H1 (cell line): ENCODE data around the gene ZBTB48. TPM values are rescaled to one million over a fixed set of nuclear protein-coding genes. Genes with fewer than 3 reads are reported as not detected.

ENCODE experiments used
- CTCF ChIA-PET: fragments of 300-600 bp; sonication (Branson Sonifier 250); formaldehyde crosslinking; loops from one replicate; lab custom pipeline; 2021; ENCODE audit not compliant: partially characterized antibody; lab: Charles Lee
- POLR2A ChIA-PET: fragments of 300-600 bp; sonication (Branson Sonifier 250); formaldehyde crosslinking; loops from one replicate; lab custom pipeline; 2021; ENCODE audit warnings: inconsistent platforms; ENCODE audit not compliant: partially characterized antibody; lab: Charles Lee
- DNase-seq, 2 experiments: peaks; one replicate each; pipeline versions ENCODE4 v3.0.0 to v3.0.0-alpha.2; 2010 to 2022; ENCODE audit warnings: low spot score in 2 of 2, low read depth in 1 of 2, mixed read lengths in 1 of 2
- FAIRE-seq: peaks from 2 replicates; lab custom pipeline; 2011; peaks lifted over from hg19 to GRCh38; lab: Jason Lieb, UNC
- H2AFZ ChIP-seq: 2 replicates; pipeline ENCODE4 v1.8.1; 2012; ENCODE audit warnings: low read length, inconsistent platforms
- H2AK5ac ChIP-seq: 2 replicates; pipeline ENCODE4 v1.6.1; 2013; ENCODE audit warnings: low read depth, low read length
- H2BK120ac ChIP-seq: replicated peaks from 2 replicates; pipeline ENCODE3; 2013; ENCODE audit warnings: low read depth, low read length, inconsistent platforms
- H2BK12ac ChIP-seq: 2 replicates; pipeline ENCODE4 v1.6.1; 2013; ENCODE audit warnings: low read depth, low read length
- H2BK15ac ChIP-seq: 2 replicates; pipeline ENCODE4 v1.6.1; 2013; ENCODE audit warnings: low read length
- H2BK20ac ChIP-seq: 2 replicates; pipeline ENCODE4 v1.6.1; 2013; ENCODE audit warnings: low read length
- H2BK5ac ChIP-seq: 2 replicates; pipeline ENCODE4 v1.6.1; 2013; ENCODE audit warnings: low read depth, low read length
- H3K14ac ChIP-seq: 2 replicates; pipeline ENCODE4 v1.6.1; 2013; ENCODE audit warnings: inconsistent platforms; ENCODE audit not compliant: insufficient read length
- H3K18ac ChIP-seq: 2 replicates; pipeline ENCODE4 v1.6.1; 2013; ENCODE audit warnings: low read length; ENCODE audit errors: extremely low read depth
- H3K23ac ChIP-seq: 2 replicates; pipeline ENCODE4 v1.6.1; 2013; ENCODE audit warnings: inconsistent platforms; ENCODE audit not compliant: insufficient read length
- H3K23me2 ChIP-seq: 2 replicates; pipeline ENCODE4 v1.6.1; 2013; ENCODE audit warnings: low read depth, low read length
- H3K27ac ChIP-seq: 2 replicates; pipeline ENCODE4 v1.6.1; 2011; ENCODE audit warnings: low read depth, low read length, inconsistent platforms
- H3K27me3 ChIP-seq, 4 experiments: replicated peaks in 1 of 4; 1 replicate in 1 of 4; 2 replicates in 3 of 4; pipeline versions ENCODE4 v1.6.1 to v1.8.1; 2011 to 2013; ENCODE audit warnings: low read length in 3 of 4, mild to moderate bottlenecking in 3 of 4, inconsistent platforms in 2 of 4, mixed read lengths in 2 of 4, moderate library complexity in 1 of 4; ENCODE audit not compliant: control insufficient read depth in 3 of 4, insufficient read depth in 3 of 4; ENCODE audit errors: extremely low read depth in 1 of 4
- H3K36me3 ChIP-seq, 4 experiments: 2 replicates each; pipeline versions ENCODE4 v1.6.1 to v1.8.1; 2011 to 2013; ENCODE audit warnings: mild to moderate bottlenecking in 4 of 4, low read length in 3 of 4, moderate library complexity in 2 of 4, control low read depth in 1 of 4, inconsistent platforms in 1 of 4; ENCODE audit not compliant: insufficient read depth in 4 of 4, control insufficient read depth in 2 of 4
- H3K4ac ChIP-seq: replicated peaks from 2 replicates; pipeline ENCODE3; 2013; ENCODE audit warnings: low read length, low read depth, mixed read lengths, inconsistent platforms; ENCODE audit not compliant: insufficient read length
- H3K4me1 ChIP-seq, 4 experiments: replicated peaks in 1 of 4; 1 replicate in 1 of 4; 2 replicates in 3 of 4; pipeline versions ENCODE4 v1.6.1 to v1.8.1; 2011 to 2013; ENCODE audit warnings: low read length in 3 of 4, inconsistent platforms in 2 of 4, mixed read lengths in 1 of 4; ENCODE audit not compliant: insufficient read depth in 4 of 4, control insufficient read depth in 3 of 4
- H3K4me2 ChIP-seq, 2 experiments: 2 replicates each; pipeline versions ENCODE4 v1.6.1 to v1.8.1; 2011 to 2013; ENCODE audit warnings: low read depth in 2 of 2, low read length in 2 of 2, control low read depth in 1 of 2, inconsistent platforms in 1 of 2, mild to moderate bottlenecking in 1 of 2; ENCODE audit not compliant: insufficient read depth in 1 of 2
- H3K4me3 ChIP-seq, 4 experiments: fragments of 200-600, 300-600 bp in 1 of 4; sonication (generic), shearing (Covaris generic), sonication (Bioruptor Twin) in 1 of 4; 2 replicates each; pipeline versions ENCODE4 v1.5.1 to v1.8.1; 2011 to 2016; ENCODE audit warnings: low read length in 4 of 4, low read depth in 3 of 4, control low read depth in 2 of 4, inconsistent platforms in 2 of 4, mild to moderate bottlenecking in 2 of 4, mixed read lengths in 1 of 4, moderate library complexity in 1 of 4; ENCODE audit not compliant: insufficient read depth in 2 of 4; ENCODE audit errors: extremely low read depth in 1 of 4
- H3K56ac ChIP-seq: replicated peaks from 2 replicates; pipeline ENCODE3; 2013; ENCODE audit warnings: low read depth, mild to moderate bottlenecking, mixed read lengths, low read length, inconsistent platforms; ENCODE audit not compliant: insufficient read length
- H3K79me1 ChIP-seq: 2 replicates; pipeline ENCODE4 v1.6.1; 2013; ENCODE audit warnings: low read depth, low read length, control low read depth
- H3K79me2 ChIP-seq, 2 experiments: 2 replicates each; pipeline versions ENCODE4 v1.6.1 to v1.8.1; 2012 to 2013; ENCODE audit warnings: low read length in 2 of 2, mild to moderate bottlenecking in 2 of 2, inconsistent platforms in 1 of 2; ENCODE audit not compliant: insufficient read depth in 2 of 2, control insufficient read depth in 1 of 2
- H3K9ac ChIP-seq, 4 experiments: replicated peaks in 1 of 4; 1 replicate in 1 of 4; 2 replicates in 3 of 4; pipeline versions ENCODE4 v1.6.1 to v1.8.1; 2011 to 2013; ENCODE audit warnings: low read depth in 3 of 4, low read length in 3 of 4, control low read depth in 2 of 4, mild to moderate bottlenecking in 2 of 4, moderate library complexity in 2 of 4, inconsistent platforms in 1 of 4; ENCODE audit errors: extremely low read depth in 1 of 4
- H3K9me3 ChIP-seq, 2 experiments: 2 replicates each; pipeline versions ENCODE4 v1.6.1 to v1.8.1; 2012 to 2013; ENCODE audit warnings: mild to moderate bottlenecking in 2 of 2, moderate library complexity in 2 of 2, control low read depth in 1 of 2, inconsistent platforms in 1 of 2, low read depth in 1 of 2, low read length in 1 of 2, mixed read lengths in 1 of 2; ENCODE audit not compliant: insufficient read depth in 2 of 2
- H4K20me1 ChIP-seq, 2 experiments: replicated peaks in 1 of 2; 2 replicates each; pipeline versions ENCODE3 to v1.8.1; 2011 to 2013; ENCODE audit warnings: inconsistent platforms in 2 of 2, low read length in 2 of 2, mild to moderate bottlenecking in 1 of 2; ENCODE audit not compliant: insufficient read depth in 2 of 2, control insufficient read depth in 1 of 2
- H4K5ac ChIP-seq: 2 replicates; pipeline ENCODE4 v1.6.1; 2013; ENCODE audit warnings: low read length, low read depth, mixed read lengths, inconsistent platforms; ENCODE audit not compliant: insufficient read length
- H4K8ac ChIP-seq: 2 replicates; pipeline ENCODE4 v1.8.0; 2013; ENCODE audit warnings: mild to moderate bottlenecking, moderate library complexity, low read length, inconsistent platforms; ENCODE audit not compliant: insufficient read depth; ENCODE audit errors: extremely low read depth
- H4K91ac ChIP-seq: replicated peaks from 2 replicates; pipeline ENCODE3; 2013; ENCODE audit warnings: low read length, mixed read lengths, inconsistent platforms; ENCODE audit not compliant: insufficient read length
- BRCA1 ChIP-seq: IDR thresholded peaks from 2 replicates; pipeline ENCODE4 v1.6.1; 2012; ENCODE audit warnings: low read depth, low read length, improper control_type of control experiment
- CHD1 ChIP-seq: IDR thresholded peaks from 2 replicates; pipeline ENCODE4 v1.6.1; 2012; ENCODE audit warnings: low read depth, low read length, improper control_type of control experiment
- FOSL1 ChIP-seq: IDR thresholded peaks from 2 replicates; pipeline ENCODE4 v1.6.1; 2011; ENCODE audit warnings: mild to moderate bottlenecking, low read depth, low read length, moderate library complexity; ENCODE audit not compliant: insufficient read depth
- GTF2F1 ChIP-seq: IDR thresholded peaks from 2 replicates; pipeline ENCODE4 v1.6.1; 2012; ENCODE audit warnings: low read depth, low read length, improper control_type of control experiment, borderline replicate concordance
- JUND ChIP-seq: IDR thresholded peaks from 2 replicates; pipeline ENCODE4 v1.6.1; 2011; ENCODE audit warnings: mild to moderate bottlenecking, improper control_type of control experiment, low read length
- KDM4A ChIP-seq: IDR thresholded peaks from one replicate; pipeline ENCODE4 v1.7.1; 2012; ENCODE audit warnings: low read depth, mild to moderate bottlenecking, moderate library complexity, low read length, inconsistent platforms; ENCODE audit not compliant: severe bottlenecking
- KDM5A ChIP-seq: fragments of 200-600 bp; IDR thresholded peaks from 2 replicates; pipeline ENCODE4 v1.7.1; 2012; ENCODE audit warnings: mild to moderate bottlenecking, low read length, inconsistent platforms, mixed read lengths
- RAD21 ChIP-seq, 2 experiments: IDR thresholded peaks in 1 of 2; conservative IDR thresholded peaks in 1 of 2; 2 replicates each; pipeline ENCODE4 v1.6.1; 2011; ENCODE audit warnings: low read depth in 2 of 2, low read length in 2 of 2, improper control_type of control experiment in 1 of 2, inconsistent platforms in 1 of 2, mild to moderate bottlenecking in 1 of 2, moderate library complexity in 1 of 2
- RBBP5 ChIP-seq: IDR thresholded peaks from 2 replicates; pipeline ENCODE4 v1.7.1; 2012; ENCODE audit warnings: low read depth, mild to moderate bottlenecking, inconsistent platforms, low read length, moderate library complexity, borderline replicate concordance
- SAP30 ChIP-seq: fragments of 300-600 bp; sonication (generic); IDR thresholded peaks from 2 replicates; pipeline ENCODE4 v1.7.1; 2012; ENCODE audit warnings: low read length, moderate library complexity, mild to moderate bottlenecking, inconsistent platforms; ENCODE audit not compliant: insufficient read depth, insufficient replicate concordance
- SIX5 ChIP-seq: IDR thresholded peaks from 2 replicates; pipeline ENCODE4 v1.6.1; 2011; ENCODE audit warnings: mild to moderate bottlenecking, low read depth, low read length
- SRF ChIP-seq: IDR thresholded peaks from 2 replicates; pipeline ENCODE4 v1.6.1; 2011; ENCODE audit warnings: mild to moderate bottlenecking, low read depth, low read length, moderate library complexity
- WGBS, 2 experiments: shearing (Covaris generic) in 1 of 2; methylation state at CpG; one replicate each; pipeline versions ENCODE4 v1.1.6 to v1.1.7; 2013 to 2015; ENCODE audit warnings: low lambda C conversion rate in 2 of 2, mixed read lengths in 2 of 2, inconsistent platforms in 1 of 2, low coverage in 1 of 2, missing lambda C conversion rate in 1 of 2; ENCODE audit not compliant: insufficient replicate concordance in 2 of 2, insufficient coverage in 1 of 2, insufficient read length in 1 of 2; ENCODE audit errors: extremely low coverage in 1 of 2, missing lambda C conversion rate in 1 of 2; 5-methylcytosine and 5-hydroxymethylcytosine counted together
- polyA plus RNA-seq, 7 experiments: library from polyadenylated mRNA; depleted of rRNA in 3 of 7; stranded (reverse) in 5 of 7; unstranded in 2 of 7; fragments of >200 nt in 5 of 7; fragments of 200-250 nt in 2 of 7; gene quantifications; 1 replicate in 5 of 7; 2 replicates in 1 of 7; 4 replicates in 1 of 7; pipeline versions ENCODE4 v1.2.1 to v1.2.3, GENCODE V29; 2011 to 2013; ENCODE audit warnings: missing spikeins in 2 of 7, mixed read lengths in 2 of 7
- total RNA-seq: library from RNA; stranded (reverse); fragmentation: NEBNext Ultra II Directional; extraction: Animal tissue kit (Norgen Biotek cat#: 25700); gene quantifications from 2 replicates; pipeline ENCODE4 v1.2.1, GENCODE V29; 2021
- TF ChIP-seq, protein P1 (sequence below): IDR thresholded peaks from 2 replicates; pipeline ENCODE4 v1.6.1; 2011; ENCODE audit warnings: low read depth, mild to moderate bottlenecking, low read length; ENCODE audit not compliant: insufficient read depth

Gene ZBTB48
- total and polyA plus RNA-seq, 2 of the 8 experiments (the other 6 are each of a cell fraction or from before 2014, with no cell fraction given) = 28.2 to 28.8 TPM

GRCh38 chr1:6570987-6571386 is 8.8 kb upstream of the ZBTB48 start:
- ChIA-PET CTCF (interaction anchor here (0.8 to 2.3 kb wide), 4 partner anchors 9 to 91 kb away, joined by 3 to 12 read pairs (median 6); no protein-coding TSS in a partner anchor), POLR2A (interaction anchor here (2.4 kb wide), 1 partner anchor 33 kb away, joined by 8 read pairs; no protein-coding TSS in a partner anchor)
- Histone ChIP-seq H3K79me2 (no peaks in the 10 kb centered on the region), H2BK20ac (no peak overlapping the region), H3K23me2 (no peaks in the 10 kb centered on the region; the same call in 1 of the 2 replicates), H2BK12ac (no peak overlapping the region), H2AK5ac (no peak overlapping the region), H3K14ac (no peak overlapping the region), H2BK5ac (no peak overlapping the region), H2BK15ac (no peak overlapping the region), H3K36me3 (no peaks in the 10 kb centered on the region), H4K8ac (no peak overlapping the region), H3K9ac (no peak overlapping the region), H3K56ac (no peak overlapping the region), H3K79me1 (no peaks in the 10 kb centered on the region), H3K9me3 (no peaks in the 10 kb centered on the region), H4K91ac (no peak overlapping the region), H2AFZ (no peak overlapping the region), H3K4me1 (peaks cover 0 to 4% (median 2%) of the 10 kb centered on the region in 4 experiments; a peak in 3 of 7 replicates), H3K18ac (no peak overlapping the region), H3K23ac (no peak overlapping the region), H3K4ac (peak overlapping the region; percentile 4), H2BK120ac (no peak overlapping the region), H4K5ac (no peak overlapping the region), H3K4me2 (no peak overlapping the region), H3K27ac (no peak overlapping the region), H3K27me3 (peaks cover 0 to 2% (median 0%) of the 10 kb centered on the region in 4 experiments; a peak in 1 of 7 replicates), H4K20me1 (peaks cover 0 to 1% of the 10 kb centered on the region in 2 experiments), H3K4me3 (no peak overlapping the region)
- WGBS, 2 experiments = 68% methylated on average over 5 of the region's 5 CpGs; no CpG with 5 or more reads in 1 of the 2 experiments
- no peak for DNase-seq
- FAIRE-seq = no peak
- TF ChIP-seq KDM5A (no peak), CHD1 (no peak), RBBP5 (no peak), KDM4A (no peak), FOSL1 (no peak), GTF2F1 (no peak), SAP30 (no peak), BRCA1 (no peak), RAD21 (IDR thresholded peaks at IDR 0.05 in 1 of 2, conservative IDR thresholded peaks at IDR 0.05 in 1 of 2; ENCODE audit: low read depth in 2 of 2, low read length in 2 of 2) (no peak), JUND (no peak), SIX5 (no peak), SRF (no peak)
- TF ChIP-seq, protein P1, sequence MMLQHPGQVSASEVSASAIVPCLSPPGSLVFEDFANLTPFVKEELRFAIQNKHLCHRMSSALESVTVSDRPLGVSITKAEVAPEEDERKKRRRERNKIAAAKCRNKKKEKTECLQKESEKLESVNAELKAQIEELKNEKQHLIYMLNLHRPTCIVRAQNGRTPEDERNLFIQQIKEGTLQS = no peak
